Stimulated activated CD8-positive, alpha-beta memory T cell treated with anti-CD3 and anti-CD28 coated beads, Interleukin-7, amount 100 ng/mL, for 4 hours (primary cell): ENCODE measurements around the gene KCNS1.

ENCODE experiments used
- DNase-seq, 2 donors: peaks; one replicate each; pipeline ENCODE4 v3.0.0-alpha.2; 2020; ENCODE audit warnings: low read depth in 2 of 2

KCNS1 gene

GRCh38 chr20:45109634-45110033, 8.7 kb upstream of the KCNS1 start:
- DNase-seq = no peak

GRCh38 chr20:45105317-45105716, 4.4 kb upstream of the KCNS1 start:
- DNase-seq = no peak

DNA sequence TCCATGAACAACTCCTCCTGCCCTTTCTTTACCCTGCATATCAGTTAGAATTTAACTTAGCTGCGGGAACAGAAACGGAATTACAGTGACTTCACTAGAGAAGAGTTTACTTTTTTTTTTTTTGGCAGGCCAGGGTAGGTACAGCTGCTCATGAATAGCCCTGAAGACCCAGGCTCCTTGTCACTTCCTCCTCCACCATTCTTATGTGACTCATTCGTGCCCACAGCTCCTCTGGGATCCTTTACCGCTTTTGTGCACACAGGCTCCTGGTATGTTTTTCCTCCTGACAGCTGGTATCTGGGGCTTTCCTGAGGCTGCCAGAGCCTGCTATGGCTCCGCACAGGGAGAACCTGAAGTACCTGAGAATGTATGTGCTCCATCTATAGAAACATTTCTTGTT, 3.9 kb upstream of the KCNS1 start:
- DNase-seq = no peak

- no peak for DNase-seq
Measured at GRCh38 chr20:45103072-45103471, 2.1 kb upstream of the KCNS1 start.

DNA sequence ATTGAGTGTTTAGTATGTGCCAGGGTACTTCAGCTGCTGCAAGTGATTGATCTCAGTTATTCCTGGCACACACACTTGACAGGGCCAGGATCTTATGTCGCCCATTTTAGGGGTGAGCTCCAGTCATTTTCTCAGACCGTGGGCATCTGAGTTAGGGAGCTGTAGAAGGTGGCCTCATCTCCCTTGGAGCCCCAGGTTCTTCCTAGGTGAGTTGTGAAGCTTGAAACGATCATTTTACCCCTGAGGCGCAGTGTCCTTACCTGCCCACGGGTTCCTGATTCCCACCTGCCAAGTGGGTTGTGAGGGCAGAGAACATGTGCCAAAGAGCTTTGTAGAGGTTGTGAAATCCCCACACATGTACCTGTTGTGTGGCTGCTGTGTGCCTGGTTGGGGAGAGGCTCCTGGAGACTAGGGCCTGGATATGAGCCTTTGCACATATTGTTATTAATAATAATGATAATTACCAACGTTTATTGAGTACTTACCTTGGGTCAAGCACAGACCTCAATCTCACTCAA, 465 bp upstream of the KCNS1 start:
- no peak for DNase-seq

GRCh38 chr20:45098103-45098773, 2.7 kb downstream of the KCNS1 start:
- no peak for DNase-seq

- DNase-seq = peak in 1 of 2 donors; percentile 8
Measured at GRCh38 chr20:45097485-45098102, 3.3 kb downstream of the KCNS1 start.

DNA sequence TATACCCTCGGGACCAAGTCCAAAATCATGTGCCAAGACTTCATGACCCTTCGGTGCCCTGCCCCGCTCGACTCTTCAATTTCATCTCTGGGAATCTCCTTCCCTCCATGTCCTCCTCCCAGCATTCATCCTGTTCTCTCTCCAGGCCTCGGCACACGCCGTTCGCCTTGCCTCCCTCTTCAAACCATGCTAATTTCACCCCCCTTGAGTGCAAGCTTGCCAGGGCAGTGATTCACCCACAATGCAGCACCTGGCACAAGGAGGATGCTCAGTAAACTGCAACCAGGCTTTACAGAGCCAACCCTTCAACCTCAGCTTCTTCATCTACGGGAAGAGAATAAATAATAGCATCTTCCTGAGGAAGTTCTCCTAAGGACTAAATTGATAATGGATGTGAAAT, 4.1 kb downstream of the KCNS1 start:
- no peak for DNase-seq

GRCh38 chr20:45095805-45096238, 5.1 kb downstream of the KCNS1 start:
- peak; percentile 19 to 31 for DNase-seq

DNA sequence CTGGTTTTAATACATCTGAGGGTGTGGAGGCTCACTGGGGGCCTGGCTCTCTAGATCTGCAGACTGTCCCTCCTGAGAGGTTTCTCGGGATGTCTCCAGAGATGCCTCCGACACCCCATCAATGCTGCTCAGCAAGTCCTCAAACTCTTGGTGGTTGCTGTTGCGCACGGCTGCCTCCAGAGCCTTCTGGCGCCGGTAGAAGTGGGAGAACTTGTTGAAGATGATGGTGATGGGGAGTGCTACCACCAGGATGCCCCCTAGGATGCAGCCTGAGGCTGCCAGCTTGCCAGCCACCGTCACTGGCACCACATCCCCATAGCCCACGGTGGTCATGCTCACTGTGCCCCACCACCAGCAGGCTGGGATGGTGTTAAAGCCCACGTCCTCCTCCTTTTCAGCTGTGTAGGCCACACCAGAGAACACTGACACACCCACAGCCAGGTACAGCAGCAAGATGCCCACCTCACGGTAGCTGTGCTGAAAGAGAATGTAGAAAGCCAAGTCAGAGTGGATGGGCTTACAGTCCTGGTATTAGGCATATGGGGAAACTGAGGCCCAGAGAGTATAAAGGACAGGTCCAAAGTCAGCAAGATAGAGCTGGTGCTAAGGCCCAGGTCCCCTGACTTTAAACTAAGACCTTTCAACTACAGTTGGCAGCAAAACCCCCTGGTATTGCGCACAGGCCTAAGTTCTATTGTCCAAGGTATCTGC, 5.9 kb downstream of the KCNS1 start:
- DNase-seq = no peak

DNA sequence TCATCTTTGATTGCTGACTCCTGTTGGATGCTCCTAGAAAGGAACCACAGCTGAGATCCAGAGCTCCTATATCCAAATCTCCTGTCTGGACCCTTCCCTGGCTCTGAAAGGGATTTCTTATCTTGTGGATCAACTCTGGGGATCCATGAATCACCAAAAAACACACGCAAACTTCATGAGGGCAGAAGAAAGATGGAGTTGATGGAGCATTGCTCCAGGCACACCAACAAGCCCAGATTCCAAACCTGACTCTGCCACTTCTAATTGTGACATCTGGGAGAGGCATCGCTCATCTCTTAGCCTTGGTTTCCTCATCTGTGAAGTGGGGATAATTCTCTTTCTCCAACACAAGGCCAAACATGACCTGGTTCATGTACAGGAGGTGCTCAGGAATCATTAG, 6.7 kb downstream of the KCNS1 start:
- no peak for DNase-seq

GRCh38 chr20:45092898-45093297, 8.0 kb downstream of the KCNS1 start:
- DNase-seq = no peak

GRCh38 chr20:45091366-45091765, 9.6 kb downstream of the KCNS1 start:
- DNase-seq = no peak

- DNase-seq = no peak
Measured at GRCh38 chr20:45090481-45090880, 10.4 kb downstream of the KCNS1 start.

GRCh38 chr20:45088247-45088646, 12.7 kb downstream of the KCNS1 start:
- no peak for DNase-seq

- no peak for DNase-seq
Measured at GRCh38 chr20:45087814-45088213, 13.1 kb downstream of the KCNS1 start.

GRCh38 chr20:45087097-45087790, 13.7 kb downstream of the KCNS1 start:
- DNase-seq = no peak

- no peak for DNase-seq
Measured at GRCh38 chr20:45085867-45086266, 15.1 kb downstream of the KCNS1 start.

- DNase-seq = no peak
Measured at GRCh38 chr20:45085289-45085688, 15.6 kb downstream of the KCNS1 start.

GRCh38 chr20:45083127-45083526, 17.8 kb downstream of the KCNS1 start:
- no peak for DNase-seq

DNA sequence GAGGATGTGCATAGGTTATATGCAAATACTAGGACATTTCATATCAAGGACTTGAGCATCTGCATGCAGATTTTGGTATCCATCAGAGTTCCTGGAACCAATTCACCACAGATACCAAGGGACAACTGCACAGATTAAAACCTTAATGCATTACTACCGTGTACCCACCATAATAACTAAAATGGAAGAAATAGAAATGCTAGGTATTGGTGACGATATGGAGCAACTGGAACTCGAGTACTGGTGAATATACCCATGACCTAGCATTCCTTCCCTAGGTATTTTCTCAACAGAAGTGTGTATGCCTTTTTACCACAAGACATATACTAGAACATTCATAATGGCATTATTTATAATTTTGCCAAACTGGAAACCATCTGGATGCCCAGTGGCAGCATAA, 18.5 kb downstream of the KCNS1 start:
- DNase-seq = no peak
